Daoy (cell line): Measurements from ENCODE around the gene HOXA3. TPM values are rescaled to one million over a fixed set of nuclear protein-coding genes. Genes with fewer than 3 reads are reported as not detected.

Experiments
- DNase-seq: peaks from one replicate; pipeline ENCODE4 v3.0.0-alpha.2; 2015; ENCODE audit warnings: low read depth
- total RNA-seq: library from RNA; depleted of rRNA; stranded (reverse); fragments of >200 nt; shearing (Covaris generic); gene quantifications from 2 replicates; pipeline ENCODE4 v1.2.3, GENCODE V29; 2014

HOXA3 gene
- total RNA-seq, 1 experiment from 2014 or later, result 12.4 TPM

- DNase-seq, result peak; percentile 95
These were observed 4.1 kb upstream of the HOXA3 start, which contains the start of gene HOXA7 for GRCh38 chr7:27156508-27156898. TSS of gene HOXA7 (minus strand) at chr7:27156675. CDS start at chr7:27156545, 130 bp downstream.

- DNase-seq, result peak; percentile 78
These were observed 3.6 kb upstream of the HOXA3 start for GRCh38 chr7:27155816-27156507.

GRCh38 chr7:27154901-27155815, 2.8 kb upstream of the HOXA3 start:
- peak; percentile 83 for DNase-seq

GRCh38 chr7:27154369-27154768, 2.0 kb upstream of the HOXA3 start:
- DNase-seq, result no peak

GRCh38 chr7:27153526-27153925, 1.1 kb upstream of the HOXA3 start:
- no peak for DNase-seq

GRCh38 chr7:27152816-27153442, 546 bp upstream of the HOXA3 start:
- DNase-seq, result no peak

GRCh38 chr7:27151341-27151930, 947 bp downstream of the HOXA3 start:
- no peak for DNase-seq

GRCh38 chr7:27150568-27151340, 1.6 kb downstream of the HOXA3 start:
- DNase-seq, result peak; percentile 96

- DNase-seq, result peak; percentile 57
These were observed 2.4 kb downstream of the HOXA3 start for GRCh38 chr7:27149842-27150567.

- DNase-seq, result no peak
These were observed 3.4 kb downstream of the HOXA3 start for GRCh38 chr7:27148756-27149641.

GRCh38 chr7:27148031-27148755, 4.2 kb downstream of the HOXA3 start:
- no peak for DNase-seq

- DNase-seq, result no peak
These were observed 5.0 kb downstream of the HOXA3 start, which contains the start of gene HOXA6 for GRCh38 chr7:27147199-27148030. TSS of gene HOXA6 (minus strand) at chr7:27147774. CDS start at chr7:27147749, 25 bp downstream.

GRCh38 chr7:27146491-27147198, 5.7 kb downstream of the HOXA3 start:
- DNase-seq, result no peak

GRCh38 chr7:27145914-27146412, 6.4 kb downstream of the HOXA3 start:
- DNase-seq, result no peak

GRCh38 chr7:27145165-27145913, 7.0 kb downstream of the HOXA3 start:
- DNase-seq, result no peak

- DNase-seq, result no peak
These were observed 7.6 kb downstream of the HOXA3 start for GRCh38 chr7:27144781-27145164.
